Ovary (tissue), 3 donors: ENCODE data around the gene PCF11.

Experiments used
- CTCF ChIP-seq, 3 donors: fragments of 450-650 bp in 2 of 3; fragments of 200-600 bp in 1 of 3; IDR thresholded peaks; one replicate each; pipeline versions ENCODE4 v1.5.1 to v1.8.0; 2016 to 2022; ENCODE audit warnings: antibody characterized with exemption in 3 of 3, mild to moderate bottlenecking in 1 of 3
- EP300 ChIP-seq: sonication (generic); formaldehyde crosslinking; IDR thresholded peaks from one replicate; pipeline ENCODE4 v1.6.1; 2017; ENCODE audit warnings: antibody characterized with exemption
- POLR2A ChIP-seq: fragments of 450-650 bp; IDR thresholded peaks from one replicate; pipeline ENCODE4 v1.6.1; 2017; ENCODE audit warnings: antibody characterized with exemption, mild to moderate bottlenecking, moderate library complexity
- donor health status: DM: no; HTN: no; CAD: no.

GRCh38 chr11:83158965-83159901, 2.3 kb downstream of the PCF11 start:
- TF ChIP-seq CTCF (IDR thresholded peaks at IDR 0.05) (no peak), POLR2A (no peak), EP300 (no peak)
